HepG2 (cell line): ENCODE results near the gene TUBGCP4. TPM values are rescaled to one million over a fixed set of nuclear protein-coding genes. Genes with fewer than 3 reads are reported as not detected.

Experiments used
- ATAC-seq: fragments of 200-7000 bp; cut with Tn5 transposase; 3 replicates; pipeline ENCODE4 v1.9.1; 2020; ENCODE audit warnings: mild to moderate bottlenecking, moderate library complexity
- BruUV-seq: library from RNA; stranded (reverse); fragments of 400-500 nt; replicated peaks from 2 replicates; lab custom pipeline; 2021; lab: Mats Ljungman, UMichigan
- CTCF ChIA-PET: fragments of 300-600 bp; formaldehyde crosslinking; extraction: SDS; loops from one replicate; lab custom pipeline; 2021; ENCODE audit warnings: low total read pairs, inconsistent platforms, low intra/inter-chr PET ratio; lab: Yijun Ruan, JAX
- POLR2A ChIA-PET: fragments of 350-600 bp; sonication (Branson Sonifier 250); formaldehyde crosslinking; loops from one replicate; lab custom pipeline; 2020; ENCODE audit warnings: antibody characterized with exemption, inconsistent platforms; lab: Yijun Ruan, JAX
- DNase-seq: peaks from one replicate; pipeline ENCODE4 v3.0.0-alpha.2; 2015; ENCODE audit warnings: low spot score
- FAIRE-seq: peaks from 3 replicates; lab custom pipeline; 2011; peaks lifted over from hg19 to GRCh38; lab: Jason Lieb, UNC
- H2AFZ ChIP-seq: one replicate; pipeline ENCODE4 v1.6.1; 2011; ENCODE audit warnings: low read length, inconsistent platforms
- H3K27ac ChIP-seq: fragments of 300-600 bp; 3 replicates; pipeline ENCODE4 v1.8.0; 2011; ENCODE audit warnings: mixed run types, mild to moderate bottlenecking, mixed read lengths, low read length, inconsistent platforms; ENCODE audit not compliant: insufficient read depth; ENCODE audit errors: extremely low read length
- H3K27me3 ChIP-seq, 2 experiments: fragments of 200-600 bp in 1 of 2; 2 replicates in 1 of 2; 3 replicates in 1 of 2; pipeline versions ENCODE4 v1.6.0 to v1.8.0; 2011; ENCODE audit warnings: low read length in 2 of 2, mild to moderate bottlenecking in 2 of 2, moderate library complexity in 2 of 2, inconsistent platforms in 1 of 2; ENCODE audit not compliant: insufficient read depth in 2 of 2, control insufficient read depth in 1 of 2
- H3K36me3 ChIP-seq, 2 experiments: fragments of 200-600 bp in 1 of 2; replicated peaks in 1 of 2; 2 replicates in 1 of 2; 3 replicates in 1 of 2; pipeline versions ENCODE4 v1.5.1 to v1.8.0; 2011; ENCODE audit warnings: low read length in 2 of 2, inconsistent platforms in 1 of 2; ENCODE audit not compliant: insufficient read depth in 2 of 2, control insufficient read depth in 1 of 2
- H3K4me1 ChIP-seq: 2 replicates; pipeline ENCODE4 v1.5.1; 2012; ENCODE audit warnings: low read length, inconsistent platforms; ENCODE audit not compliant: insufficient read depth
- H3K4me2 ChIP-seq: 2 replicates; pipeline ENCODE4 v1.6.0; 2011; ENCODE audit warnings: low read depth, low read length, inconsistent platforms
- H3K4me3 ChIP-seq, 3 experiments: fragments of 200-600 bp in 1 of 3; sonication (generic), shearing (Covaris generic) in 1 of 3; replicated peaks in 1 of 3; 2 replicates each; pipeline ENCODE4 v1.5.1; 2011 to 2016; ENCODE audit warnings: low read length in 3 of 3, inconsistent platforms in 2 of 3, low read depth in 2 of 3, mild to moderate bottlenecking in 2 of 3, control low read depth in 1 of 3, mixed read lengths in 1 of 3; ENCODE audit not compliant: insufficient read depth in 1 of 3
- H3K79me2 ChIP-seq: one replicate; pipeline ENCODE4 v1.6.1; 2011; ENCODE audit warnings: low read length, inconsistent platforms; ENCODE audit not compliant: insufficient read depth
- H3K9ac ChIP-seq: 2 replicates; pipeline ENCODE4 v1.6.0; 2011; ENCODE audit warnings: mild to moderate bottlenecking, low read depth, low read length, inconsistent platforms; ENCODE audit not compliant: insufficient read depth
- H3K9me3 ChIP-seq: 2 replicates; pipeline ENCODE4 v1.5.1; 2012; ENCODE audit warnings: mild to moderate bottlenecking, low read length
- H4K20me1 ChIP-seq: 2 replicates; pipeline ENCODE4 v1.6.0; 2011; ENCODE audit warnings: inconsistent platforms, mild to moderate bottlenecking, low read length, moderate library complexity; ENCODE audit not compliant: insufficient read depth
- ARNT2 ChIP-seq: sonication (generic); formaldehyde crosslinking; IDR thresholded peaks from 2 replicates; pipeline ENCODE4 v1.8.0; 2022; ENCODE audit warnings: mild to moderate bottlenecking, low read depth, missing genetic modification reagents, moderate library complexity
- CREM ChIP-seq, 2 experiments: sonication (generic) in 1 of 2; formaldehyde crosslinking in 1 of 2; IDR thresholded peaks; 2 replicates each; pipeline versions ENCODE4 v1.4.0 to v1.6.1; 2016 to 2020; ENCODE audit warnings: antibody characterized with exemption in 1 of 2, mild to moderate bottlenecking in 1 of 2, missing genetic modification reagents in 1 of 2
- DPF2 ChIP-seq: sonication (generic); formaldehyde crosslinking; IDR thresholded peaks from 2 replicates; pipeline ENCODE4 v1.4.0; 2020; ENCODE audit warnings: mild to moderate bottlenecking, low read depth, missing genetic modification reagents, borderline replicate concordance
- ELK4 ChIP-seq: sonication (generic); formaldehyde crosslinking; IDR thresholded peaks from 2 replicates; pipeline ENCODE4 v1.9.0; 2021; ENCODE audit warnings: missing genetic modification reagents, borderline replicate concordance
- FOXP1 ChIP-seq, 2 experiments: fragments of 450-650 bp in 1 of 2; IDR thresholded peaks; 2 replicates each; pipeline ENCODE4 v1.6.1; 2017 to 2018; ENCODE audit warnings: antibody characterized with exemption in 1 of 2
- HDAC2 ChIP-seq: sonication (generic); formaldehyde crosslinking; IDR thresholded peaks from 2 replicates; pipeline ENCODE4 v1.4.0; 2020; ENCODE audit warnings: missing genetic modification reagents
- MEIS2 ChIP-seq: sonication (generic); formaldehyde crosslinking; IDR thresholded peaks from 2 replicates; pipeline ENCODE4 v1.9.0; 2021; ENCODE audit warnings: mild to moderate bottlenecking, missing genetic modification reagents
- NFKB2 ChIP-seq: sonication (generic); formaldehyde crosslinking; IDR thresholded peaks from 2 replicates; pipeline ENCODE4 v1.4.0; 2020; ENCODE audit warnings: missing genetic modification reagents, borderline replicate concordance
- PHF8 ChIP-seq: sonication (generic); formaldehyde crosslinking; IDR thresholded peaks from 2 replicates; pipeline ENCODE4 v1.5.0; 2020; ENCODE audit warnings: missing genetic modification reagents
- RAD21 ChIP-seq: fragments of 450-650 bp; formaldehyde crosslinking; IDR thresholded peaks from 2 replicates; pipeline ENCODE4 v1.5.0; 2020; ENCODE audit warnings: mild to moderate bottlenecking
- SALL1 ChIP-seq: sonication (generic); formaldehyde crosslinking; IDR thresholded peaks from 2 replicates; pipeline ENCODE4 v1.8.0; 2022; ENCODE audit warnings: mild to moderate bottlenecking, missing genetic modification reagents
- SMAD9 ChIP-seq: sonication (generic); formaldehyde crosslinking; IDR thresholded peaks from 2 replicates; pipeline ENCODE4 v1.5.1; 2020; ENCODE audit warnings: mild to moderate bottlenecking, missing genetic modification reagents
- TOE1 ChIP-seq: sonication (generic); formaldehyde crosslinking; IDR thresholded peaks from 2 replicates; pipeline ENCODE4 v1.4.0; 2020; ENCODE audit warnings: mild to moderate bottlenecking, missing genetic modification reagents
- ZBTB3 ChIP-seq: sonication (generic); formaldehyde crosslinking; IDR thresholded peaks from 2 replicates; pipeline ENCODE4 v1.4.0; 2020; ENCODE audit warnings: low read depth, mild to moderate bottlenecking, moderate library complexity, missing genetic modification reagents, borderline replicate concordance
- ZNF17 ChIP-seq: sonication (generic); formaldehyde crosslinking; IDR thresholded peaks from 2 replicates; pipeline ENCODE4 v1.5.0; 2020; ENCODE audit warnings: mild to moderate bottlenecking, missing genetic modification reagents
- ZNF629 ChIP-seq: sonication (generic); formaldehyde crosslinking; conservative IDR thresholded peaks from 2 replicates; pipeline ENCODE4 v1.5.0; 2020; ENCODE audit warnings: missing genetic modification reagents
- ZSCAN12 ChIP-seq: sonication (generic); formaldehyde crosslinking; IDR thresholded peaks from 2 replicates; pipeline ENCODE4 v1.9.0; 2021; ENCODE audit warnings: mild to moderate bottlenecking, missing genetic modification reagents
- in situ Hi-C: cut with HindIII; loops from 2 replicates; pipeline ENCODE4 v1.10.0; 2017; ENCODE audit warnings: low pct_unique_long_range_greater_than_20kb; ENCODE audit not compliant: extremely low pct_ligation_motif_present
- intact Hi-C: fragments of 100-400 bp; cut with micrococcal nuclease; formaldehyde crosslinking; loops from one replicate; pipeline ENCODE4 v1.10.0; 2022; ENCODE audit not compliant: unreplicated experiment
- polyA plus RNA-seq, 8 experiments: library from polyadenylated mRNA; depleted of rRNA in 3 of 8; stranded (reverse) in 7 of 8; unstranded in 1 of 8; fragments of >200 nt; fragmentation: Illumina TruSeq in 4 of 8; extraction: Trizol in 4 of 8; gene quantifications; 2 replicates each; pipeline versions ENCODE4 v1.2.1 to v1.2.3, GENCODE V29; 2011 to 2016; ENCODE audit warnings: low read depth in 4 of 8, missing spikeins in 1 of 8, mixed read lengths in 1 of 8; ENCODE audit not compliant: insufficient read depth in 1 of 8
- total RNA-seq, 5 experiments: library from RNA; depleted of rRNA; stranded (reverse); fragments of >200 nt; fragmentation: Illumina TruSeq; extraction: Trizol; gene quantifications; 2 replicates each; pipeline ENCODE4 v1.2.3, GENCODE V29; 2016; ENCODE audit warnings: low read depth in 1 of 5

Gene TUBGCP4
- total and polyA plus RNA-seq, 2 of the 13 experiments (the other 11 are each of a cell fraction or from before 2014, with no cell fraction given) = 15.0 to 20.5 TPM

- TF ChIP-seq ZNF629 (CRISPR knock-in tag) (no peak), HDAC2 (CRISPR knock-in tag) (no peak), MEIS2 (CRISPR knock-in tag) (no peak), ARNT2 (CRISPR knock-in tag) (no peak), RAD21 (no peak), ZBTB3 (CRISPR knock-in tag) (no peak), ZSCAN12 (CRISPR knock-in tag) (no peak), SMAD9 (no peak)
These were observed 41.2 kb downstream of the TUBGCP4 start (continued) for GRCh38 chr15:43412096-43412495.

- no peaks in the 10 kb centered on the region for H3K27me3 ChIP-seq
- no peaks in the 10 kb centered on the region for H3K9me3 ChIP-seq
- no peak overlapping the region for H3K27ac ChIP-seq
- H3K79me2 ChIP-seq = no peaks in the 10 kb centered on the region
- in situ Hi-C loops (no loop called here), intact Hi-C loops (no loop called here)
- peaks cover 10 to 34% of the 10 kb centered on the region in 2 experiments for H3K36me3 ChIP-seq
- H3K4me1 ChIP-seq = no peaks in the 10 kb centered on the region
- DNase-seq (no peak), FAIRE-seq (no peak), ATAC-seq (no peak)
- H3K4me3 ChIP-seq = no peak overlapping the region
- no peak overlapping the region for H3K4me2 ChIP-seq
- no TSS peak for BruUV-seq
- TF ChIP-seq NFKB2 (no peak), ZNF17 (CRISPR knock-in tag) (no peak), FOXP1 (IDR thresholded peaks at IDR 0.05) (no peak), FOXP1 (CRISPR knock-in tag; IDR thresholded peaks at IDR 0.05) (no peak), CREM (IDR thresholded peaks at IDR 0.05) (no peak), CREM (CRISPR knock-in tag; IDR thresholded peaks at IDR 0.05) (no peak), PHF8 (CRISPR knock-in tag) (no peak), SALL1 (CRISPR knock-in tag) (no peak), DPF2 (CRISPR knock-in tag) (no peak), TOE1 (CRISPR knock-in tag) (no peak), ELK4 (no peak)
- H2AFZ ChIP-seq = no peak overlapping the region
- POLR2A ChIA-PET = no interaction called here
- CTCF ChIA-PET = no interaction called here
- no peaks in the 10 kb centered on the region for H4K20me1 ChIP-seq
- no peak overlapping the region for H3K9ac ChIP-seq
These were observed 43.3 kb downstream of the TUBGCP4 start for GRCh38 chr15:43414196-43414595.
